ENCODE data around the gene CPA1. TPM values are rescaled to one million over a fixed set of nuclear protein-coding genes. Genes with fewer than 3 reads are reported as not detected.

The CPA1 gene
- total RNA-seq, 1 donor, result 0.86 TPM

- no peak for TF ChIP-seq CTCF (IDR thresholded peaks at IDR 0.05; ENCODE audit: insufficient read depth, low read depth, low read length)
- no peak overlapping the region for H3K4me3 ChIP-seq (ENCODE audit: low read depth, low read length)
- DNase-seq (ENCODE audit: low read depth), result no peak
Observed at GRCh38 chr7:130346941-130347340, 33.4 kb upstream of the CPA1 start.

GRCh38 chr7:130349911-130350782, 30.1 kb upstream of the CPA1 start:
- H3K4me3 ChIP-seq (ENCODE audit: low read depth, low read length), result no peak overlapping the region
- no peak for TF ChIP-seq CTCF (IDR thresholded peaks at IDR 0.05; ENCODE audit: insufficient read depth, low read depth, low read length)
- DNase-seq (ENCODE audit: low read depth), result peak; percentile 88

GRCh38 chr7:130350945-130351790, 29.1 kb upstream of the CPA1 start:
- peak; percentile 71 for DNase-seq (ENCODE audit: low read depth)
- H3K4me3 ChIP-seq (ENCODE audit: low read depth, low read length), result no peak overlapping the region
- no peak for TF ChIP-seq CTCF (IDR thresholded peaks at IDR 0.05; ENCODE audit: insufficient read depth, low read depth, low read length)

- H3K4me3 ChIP-seq (ENCODE audit: low read depth, low read length), result no peak overlapping the region
- DNase-seq (ENCODE audit: low read depth), result no peak
- no peak for TF ChIP-seq CTCF (IDR thresholded peaks at IDR 0.05; ENCODE audit: insufficient read depth, low read depth, low read length)
Observed at GRCh38 chr7:130351791-130352090, 28.6 kb upstream of the CPA1 start.

GRCh38 chr7:130352194-130353074, 27.9 kb upstream of the CPA1 start:
- H3K4me3 ChIP-seq (ENCODE audit: low read depth, low read length), result no peak overlapping the region
- DNase-seq (ENCODE audit: low read depth), result peak; percentile 88
- TF ChIP-seq CTCF (IDR thresholded peaks at IDR 0.05; ENCODE audit: insufficient read depth, low read depth, low read length), result no peak

GRCh38 chr7:130353196-130353595, 27.1 kb upstream of the CPA1 start:
- no peak overlapping the region for H3K4me3 ChIP-seq (ENCODE audit: low read depth, low read length)
- DNase-seq (ENCODE audit: low read depth), result no peak
- TF ChIP-seq CTCF (IDR thresholded peaks at IDR 0.05; ENCODE audit: insufficient read depth, low read depth, low read length), result no peak

Measured in fibroblast of villous mesenchyme (primary cell).